ENCODE results near the gene IRAK2. TPM values are rescaled to one million over a fixed set of nuclear protein-coding genes. Genes with fewer than 3 reads are reported as not detected.

IRAK2 gene
- total RNA-seq, 6 donors from 2014 or later = 3.1 to 10.2 (median 7.1) TPM

DNA sequence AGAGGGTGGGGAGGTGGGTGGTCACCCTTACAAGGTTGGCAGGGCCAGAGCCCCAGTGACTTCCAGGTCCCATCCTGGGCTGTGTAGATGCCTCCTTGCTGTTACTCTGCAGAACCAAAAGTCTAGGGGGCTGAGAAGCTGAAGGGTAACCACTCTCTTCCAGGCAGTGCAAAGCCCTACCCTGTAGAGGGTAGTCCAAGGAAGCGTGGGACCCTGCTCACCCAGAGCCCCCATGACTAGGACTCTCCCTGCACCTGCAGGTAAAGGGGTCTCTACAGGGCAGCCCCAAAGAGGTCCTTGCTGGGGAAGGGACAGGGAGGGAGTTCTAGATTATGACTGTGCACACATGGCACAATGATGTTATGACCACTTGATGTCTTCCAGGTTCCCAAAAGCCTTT, 113.8 kb downstream of the IRAK2 start:
- DNase-seq = no peak
- H3K36me3 ChIP-seq = peaks cover 17 to 83% (median 57%) of the 10 kb centered on the region in 4 donors

DNA sequence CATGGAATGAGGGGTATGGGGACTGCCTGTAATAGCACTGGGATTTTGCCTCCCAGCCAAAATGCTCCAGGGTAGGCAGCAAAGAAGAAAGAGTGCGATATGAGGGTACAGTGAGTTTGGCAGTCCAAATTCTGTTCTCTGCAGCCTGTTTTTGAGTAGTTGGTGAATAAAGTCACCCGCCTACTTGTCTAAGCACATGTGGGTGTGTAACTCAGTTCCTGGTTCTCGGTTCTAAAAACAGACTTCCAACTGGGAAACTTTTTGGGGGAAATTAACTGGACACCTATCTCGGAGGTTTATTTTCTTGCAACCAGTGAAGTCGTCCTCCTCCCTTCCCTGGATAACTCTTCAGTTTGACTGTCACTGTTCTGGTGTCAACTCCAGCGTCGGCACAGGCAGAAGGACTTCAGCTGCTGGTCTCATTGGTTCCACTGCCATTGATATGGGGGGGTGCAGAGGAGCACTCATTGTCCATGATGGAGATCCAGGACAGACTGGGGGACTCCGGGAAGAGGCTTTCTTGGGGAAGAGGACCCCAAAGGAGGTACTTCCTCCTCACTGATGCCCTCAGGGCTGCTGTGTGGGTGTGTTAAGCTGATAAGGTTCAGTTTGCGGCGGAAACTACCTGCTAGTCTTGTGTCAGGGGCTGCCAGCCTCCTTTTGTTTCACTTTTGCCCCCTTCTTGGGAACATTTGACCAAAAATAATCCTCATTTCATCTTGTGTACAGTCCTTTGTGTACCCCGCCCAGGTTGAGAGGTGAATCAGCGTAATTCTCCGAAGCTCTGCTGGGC, 114.9 kb downstream of the IRAK2 start:
- 95 to 97% methylated on average over 13 of the region's 13 CpGs for WGBS, 2 donors
- no peak overlapping the region for H3K4me3 ChIP-seq

More for the DNA sequence above, 113.8 kb downstream of the IRAK2 start:
- Histone ChIP-seq H3K4me3 (no peak overlapping the region), H3K27me3 (no peaks in the 10 kb centered on the region), H3K9me3 (no peaks in the 10 kb centered on the region), H3K27ac (peak overlapping the region in 1 of 4 donors; percentile 22), H3K4me1 (peaks cover 11 to 16% (median 13%) of the 10 kb centered on the region in 4 donors)
- ATAC-seq (ENCODE audit: low FRiP score in 2 of 2) = peak in 1 of 2 donors; percentile 53
- 80% methylated on average over 1 of the region's 1 CpG; no CpG with 5 or more reads in 1 of the 2 donors for WGBS, 2 donors
- TF ChIP-seq POLR2AphosphoS5 (IDR thresholded peaks at IDR 0.05) (no peak), POLR2A (IDR thresholded peaks at IDR 0.05) (no peak), EP300 (IDR thresholded peaks at IDR 0.05) (no peak)
- TF ChIP-seq, protein P1, sequence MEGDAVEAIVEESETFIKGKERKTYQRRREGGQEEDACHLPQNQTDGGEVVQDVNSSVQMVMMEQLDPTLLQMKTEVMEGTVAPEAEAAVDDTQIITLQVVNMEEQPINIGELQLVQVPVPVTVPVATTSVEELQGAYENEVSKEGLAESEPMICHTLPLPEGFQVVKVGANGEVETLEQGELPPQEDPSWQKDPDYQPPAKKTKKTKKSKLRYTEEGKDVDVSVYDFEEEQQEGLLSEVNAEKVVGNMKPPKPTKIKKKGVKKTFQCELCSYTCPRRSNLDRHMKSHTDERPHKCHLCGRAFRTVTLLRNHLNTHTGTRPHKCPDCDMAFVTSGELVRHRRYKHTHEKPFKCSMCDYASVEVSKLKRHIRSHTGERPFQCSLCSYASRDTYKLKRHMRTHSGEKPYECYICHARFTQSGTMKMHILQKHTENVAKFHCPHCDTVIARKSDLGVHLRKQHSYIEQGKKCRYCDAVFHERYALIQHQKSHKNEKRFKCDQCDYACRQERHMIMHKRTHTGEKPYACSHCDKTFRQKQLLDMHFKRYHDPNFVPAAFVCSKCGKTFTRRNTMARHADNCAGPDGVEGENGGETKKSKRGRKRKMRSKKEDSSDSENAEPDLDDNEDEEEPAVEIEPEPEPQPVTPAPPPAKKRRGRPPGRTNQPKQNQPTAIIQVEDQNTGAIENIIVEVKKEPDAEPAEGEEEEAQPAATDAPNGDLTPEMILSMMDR (IDR thresholded peaks at IDR 0.05) = no peak

DNA sequence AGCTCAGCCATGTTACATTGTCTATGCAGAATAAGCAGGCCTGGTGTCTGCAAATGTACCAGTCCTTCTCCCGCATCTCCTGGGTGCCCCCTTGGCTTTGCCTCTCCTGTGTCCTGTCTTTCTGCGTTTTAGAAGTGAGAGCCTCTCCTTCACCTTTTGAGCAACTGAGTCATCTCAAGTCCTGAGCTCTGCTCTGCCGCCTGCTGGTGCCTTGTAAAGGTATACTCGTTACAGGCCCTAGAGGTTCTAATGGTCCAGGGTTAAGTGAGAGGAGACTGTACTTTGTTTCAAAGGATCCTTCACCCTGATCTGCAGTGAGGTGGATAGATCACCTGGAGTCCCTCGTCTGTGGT, 115.4 kb downstream of the IRAK2 start:
- DNase-seq (no peak), ATAC-seq (ENCODE audit: low FRiP score in 2 of 2) (no peak)
- 88 to 92% methylated on average over 5 of the region's 5 CpGs for WGBS, 2 donors
- Histone ChIP-seq H3K27me3 (no peaks in the 10 kb centered on the region), H3K27ac (no peak overlapping the region), H3K9me3 (no peaks in the 10 kb centered on the region), H3K36me3 (peaks cover 17 to 84% (median 64%) of the 10 kb centered on the region in 4 donors), H3K4me3 (no peak overlapping the region), H3K4me1 (no peaks in the 10 kb centered on the region)
- no peak for TF ChIP-seq POLR2AphosphoS5 (IDR thresholded peaks at IDR 0.05)
- TF ChIP-seq, protein P1 (IDR thresholded peaks at IDR 0.05) = no peak
- no peak for TF ChIP-seq EP300 (IDR thresholded peaks at IDR 0.05)
- TF ChIP-seq POLR2A (IDR thresholded peaks at IDR 0.05) = no peak

More for the DNA sequence above, 114.9 kb downstream of the IRAK2 start:
- ATAC-seq (ENCODE audit: low FRiP score in 2 of 2) = no peak
- Histone ChIP-seq H3K27ac (no peak overlapping the region), H3K9me3 (no peaks in the 10 kb centered on the region), H3K36me3 (peaks cover 17 to 85% (median 62%) of the 10 kb centered on the region in 4 donors), H3K4me1 (peaks cover under 1 to 5% (median 2%) of the 10 kb centered on the region in 4 donors), H3K27me3 (no peaks in the 10 kb centered on the region)
- no peak for DNase-seq
- TF ChIP-seq POLR2A (IDR thresholded peaks at IDR 0.05) (no peak), POLR2AphosphoS5 (IDR thresholded peaks at IDR 0.05) (no peak), EP300 (IDR thresholded peaks at IDR 0.05) (no peak)
- TF ChIP-seq, protein P1 (IDR thresholded peaks at IDR 0.05) = no peak

DNA sequence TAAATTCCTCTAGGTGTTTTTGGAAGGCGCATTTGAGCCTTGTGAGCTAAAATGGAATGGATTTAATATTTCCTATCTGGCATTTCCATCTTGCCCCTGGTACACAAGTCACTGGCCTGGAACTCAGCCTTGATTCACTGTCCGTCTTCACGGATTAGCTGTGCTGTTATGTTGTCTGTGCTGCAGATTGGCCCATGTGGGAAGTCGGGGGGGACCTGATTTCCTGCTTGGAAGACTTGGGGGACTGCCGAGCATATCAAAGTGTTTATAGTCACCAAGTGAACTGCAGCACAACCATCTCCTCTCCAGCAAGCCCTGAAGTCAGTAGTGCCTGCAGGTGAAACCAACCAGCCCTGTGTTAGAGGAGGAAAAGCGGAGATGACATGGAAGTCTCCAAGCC, 115.9 kb downstream of the IRAK2 start:
- no peak overlapping the region for H3K4me3 ChIP-seq
- WGBS, 2 donors = 87 to 94% methylated on average over 4 to 6 of the region's 6 CpGs
- H3K36me3 ChIP-seq = peaks cover 17 to 85% (median 66%) of the 10 kb centered on the region in 4 donors
- H3K4me1 ChIP-seq = no peaks in the 10 kb centered on the region
- H3K27me3 ChIP-seq = no peaks in the 10 kb centered on the region
- ATAC-seq (ENCODE audit: low FRiP score in 2 of 2) (no peak), DNase-seq (no peak)
- no peaks in the 10 kb centered on the region for H3K9me3 ChIP-seq
- no peak overlapping the region for H3K27ac ChIP-seq
- TF ChIP-seq POLR2AphosphoS5 (IDR thresholded peaks at IDR 0.05) (no peak), EP300 (IDR thresholded peaks at IDR 0.05) (no peak), POLR2A (IDR thresholded peaks at IDR 0.05) (no peak)
- TF ChIP-seq, protein P1 (IDR thresholded peaks at IDR 0.05) = no peak
